BLaER1 (cell line): Measurements from ENCODE around the gene ICAM5.
"Not testable (repeated sequence)": the region's sequence is repeated elsewhere in the genome, so short reads cannot be mapped to it uniquely, and the experiment has no call there.

Experiments used
- H3K27ac ChIP-seq: shearing (Covaris generic); formaldehyde crosslinking; 2 replicates; pipeline ENCODE4 v1.8.1; 2022
- H3K27me3 ChIP-seq: shearing (Covaris generic); formaldehyde crosslinking; 2 replicates; pipeline ENCODE4 v1.8.1; 2022
- H3K36me3 ChIP-seq: shearing (Covaris generic); formaldehyde crosslinking; 2 replicates; pipeline ENCODE4 v1.8.1; 2022
- H3K4me1 ChIP-seq: shearing (Covaris generic); formaldehyde crosslinking; 2 replicates; pipeline ENCODE4 v1.8.1; 2022
- H3K4me2 ChIP-seq: shearing (Covaris generic); formaldehyde crosslinking; 2 replicates; pipeline ENCODE4 v1.8.1; 2022
- H3K4me3 ChIP-seq: shearing (Covaris generic); formaldehyde crosslinking; 2 replicates; pipeline ENCODE4 v1.8.1; 2022
- H3K9ac ChIP-seq: shearing (Covaris generic); formaldehyde crosslinking; 2 replicates; pipeline ENCODE4 v1.8.1; 2022
- H3K9me3 ChIP-seq: shearing (Covaris generic); formaldehyde crosslinking; 2 replicates; pipeline ENCODE4 v1.8.1; 2022
- H4K20me1 ChIP-seq: shearing (Covaris generic); formaldehyde crosslinking; 2 replicates; pipeline ENCODE4 v1.8.1; 2022
- Cebpa-rat ChIP-seq: shearing (Covaris generic); IDR thresholded peaks from 2 replicates; pipeline ENCODE4 v1.8.1; 2022

Gene ICAM5

DNA sequence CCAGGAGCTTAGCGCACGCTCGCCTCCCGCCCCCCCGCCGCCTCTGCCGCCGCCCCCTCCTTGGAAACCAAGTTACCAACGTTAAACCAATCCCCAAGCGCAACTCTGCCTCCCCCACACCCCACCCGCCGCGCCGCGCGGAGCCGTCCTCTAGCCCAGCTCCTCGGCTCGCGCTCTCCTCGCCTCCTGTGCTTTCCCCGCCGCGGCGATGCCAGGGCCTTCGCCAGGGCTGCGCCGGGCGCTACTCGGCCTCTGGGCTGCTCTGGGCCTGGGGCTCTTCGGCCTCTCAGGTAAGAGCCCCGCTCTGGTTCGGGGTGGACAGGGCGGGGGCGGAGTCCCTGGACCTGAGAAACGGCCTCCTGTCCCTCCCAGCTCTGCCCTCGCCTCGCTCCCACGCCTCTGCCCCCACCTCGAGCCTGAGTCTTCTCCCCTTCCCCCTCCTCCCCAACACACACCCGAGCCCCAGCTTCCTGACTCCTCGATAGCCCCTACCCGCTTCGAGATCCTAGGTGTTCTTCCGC is at the start of gene ICAM5:
Gene ICAM5, plus strand, starts transcription at position 117 of the 521 bp plus-strand sequence. Its CDS starts 92 bp downstream, at position 209.
- H3K9me3 ChIP-seq: peaks cover 13% of the 10 kb centered on the region
- peaks cover 79% of the 10 kb centered on the region for H4K20me1 ChIP-seq
- no peak within 1 kb of the TSS for H3K9ac ChIP-seq
- H3K27me3 ChIP-seq: peaks cover 86% of the 10 kb centered on the region
- peak within 1 kb of the TSS; percentile 62 for H3K4me3 ChIP-seq
- no peak within 1 kb of the TSS for H3K27ac ChIP-seq
- peaks cover 13% of the 10 kb centered on the region for H3K36me3 ChIP-seq
- H3K4me2 ChIP-seq: peak within 1 kb of the TSS; percentile 93
- TF ChIP-seq Cebpa-rat: no peak
- peaks cover 81% of the 10 kb centered on the region for H3K4me1 ChIP-seq

GRCh38 chr19:10241826-10242449 is 47.8 kb upstream of the ICAM5 start:
- not testable (repeated sequence) for H3K27me3 ChIP-seq, H3K9me3 ChIP-seq, H4K20me1 ChIP-seq, H3K9ac ChIP-seq, H3K36me3 ChIP-seq, H3K4me3 ChIP-seq
- H3K4me2 ChIP-seq: peak overlapping the region; percentile 77
- peak overlapping the region; percentile 88 for H3K27ac ChIP-seq
- H3K4me1 ChIP-seq: peaks cover 100% of the 10 kb centered on the region

GRCh38 chr19:10243606-10244005 is 46.1 kb upstream of the ICAM5 start:
- peak overlapping the region; percentile 88 for H3K27ac ChIP-seq
- H3K4me1 ChIP-seq: peaks cover 100% of the 10 kb centered on the region
- peak overlapping the region; percentile 57; the same call in 1 of the 2 replicates for H3K9ac ChIP-seq

GRCh38 chr19:10245189-10245939 is 44.4 kb upstream of the ICAM5 start:
- Histone ChIP-seq H3K4me2 (peak overlapping the region; percentile 77), H3K9ac (peak overlapping the region; percentile 45; the same call in 1 of the 2 replicates), H3K4me1 (peaks cover 92% of the 10 kb centered on the region), H4K20me1 (no peaks in the 10 kb centered on the region), H3K27me3 (no peaks in the 10 kb centered on the region), H3K36me3 (no peaks in the 10 kb centered on the region), H3K9me3 (no peaks in the 10 kb centered on the region), H3K4me3 (no peak overlapping the region), H3K27ac (peak overlapping the region; percentile 88)
- no peak for TF ChIP-seq Cebpa-rat

More at GRCh38 chr19:10243606-10244005, 46.1 kb upstream of the ICAM5 start:
- TF ChIP-seq Cebpa-rat: no peak
- Histone ChIP-seq H3K27me3 (no peaks in the 10 kb centered on the region), H3K36me3 (no peaks in the 10 kb centered on the region), H3K4me3 (no peak overlapping the region), H3K9me3 (no peaks in the 10 kb centered on the region), H3K4me2 (peak overlapping the region; percentile 77), H4K20me1 (no peaks in the 10 kb centered on the region)

DNA sequence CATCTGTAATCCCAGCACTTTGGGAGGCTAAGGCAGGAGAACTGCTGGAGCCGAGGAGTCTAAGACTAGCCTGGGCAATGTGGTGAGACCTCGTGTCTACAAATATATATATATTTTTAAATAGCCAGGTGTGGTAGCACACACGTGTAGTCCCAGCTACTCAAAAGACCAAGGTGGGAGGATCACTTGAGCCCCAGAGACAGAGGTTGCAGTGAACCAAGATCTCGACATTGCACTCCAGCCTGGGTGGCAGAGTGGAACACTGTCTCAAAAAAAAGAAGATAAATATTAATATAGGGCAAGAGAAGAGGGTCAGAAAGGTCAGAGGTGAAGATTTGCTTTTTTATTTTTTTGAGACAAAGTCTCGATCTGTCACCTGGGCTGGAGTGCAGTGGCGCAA is 43.2 kb upstream of the ICAM5 start:
- Histone ChIP-seq H4K20me1 (no peaks in the 10 kb centered on the region), H3K4me1 (peaks cover 90% of the 10 kb centered on the region), H3K9me3 (no peaks in the 10 kb centered on the region), H3K27me3 (no peaks in the 10 kb centered on the region), H3K27ac (peak overlapping the region; percentile 54), H3K4me3 (no peak overlapping the region), H3K36me3 (no peaks in the 10 kb centered on the region), H3K4me2 (peak overlapping the region; percentile 77; the same call in 1 of the 2 replicates), H3K9ac (no peak overlapping the region)
- no peak for TF ChIP-seq Cebpa-rat

DNA sequence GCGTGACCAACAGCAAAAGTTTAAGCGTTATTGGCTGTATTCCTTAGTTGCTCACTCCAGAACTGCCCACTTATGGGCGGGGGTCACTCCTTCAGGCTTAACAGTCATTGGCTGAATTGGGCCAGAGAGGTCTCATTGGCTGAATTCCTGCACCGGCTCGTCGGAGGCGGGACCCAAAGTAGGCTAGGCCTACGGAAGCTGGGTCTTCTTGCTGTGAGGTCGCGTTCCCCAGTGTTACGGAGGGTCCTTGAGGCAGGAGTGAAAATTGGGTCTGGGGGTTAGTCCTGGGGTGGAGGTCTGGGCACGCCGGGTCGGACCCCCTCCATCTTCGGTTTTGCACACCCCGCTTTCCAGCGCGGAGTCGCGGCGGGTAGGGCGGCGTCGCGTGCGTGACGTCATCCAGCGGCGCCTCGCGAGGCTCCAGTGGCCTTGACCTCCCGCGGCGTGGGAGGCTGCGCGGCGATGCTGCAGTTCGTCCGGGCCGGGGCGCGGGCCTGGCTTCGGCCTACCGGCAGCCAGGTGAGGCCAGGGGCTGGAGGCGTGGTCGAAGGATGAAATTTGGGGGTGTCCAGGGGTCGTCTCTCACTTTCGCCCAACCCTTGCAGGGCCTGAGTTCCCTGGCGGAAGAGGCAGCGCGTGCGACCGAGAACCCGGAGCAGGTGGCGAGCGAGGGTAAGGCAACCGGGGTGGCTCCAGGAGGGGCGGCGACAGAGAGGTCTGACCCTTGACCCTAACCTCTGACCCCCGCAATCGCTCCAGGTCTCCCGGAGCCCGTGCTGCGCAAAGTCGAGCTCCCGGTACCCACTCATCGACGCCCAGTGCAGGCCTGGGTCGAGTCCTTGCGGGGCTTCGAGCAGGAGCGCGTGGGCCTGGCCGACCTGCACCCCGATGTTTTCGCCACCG is 37.7 kb upstream of the ICAM5 start, which contains the start of gene MRPL4:
Gene MRPL4, plus strand, starts transcription at position 423 of the 903 bp plus-strand sequence. Its CDS starts 40 bp downstream, at position 463.
- H3K27me3 ChIP-seq: no peaks in the 10 kb centered on the region
- H4K20me1 ChIP-seq: peaks cover 18% of the 10 kb centered on the region; the same call in 1 of the 2 replicates
- no peaks in the 10 kb centered on the region for H3K9me3 ChIP-seq
- H3K9ac ChIP-seq: peak within 1 kb of the TSS; percentile 89
- H3K4me1 ChIP-seq: peaks cover 56% of the 10 kb centered on the region
- H3K4me2 ChIP-seq: peak within 1 kb of the TSS; percentile 96
- H3K36me3 ChIP-seq: peaks cover 38% of the 10 kb centered on the region
- peak within 1 kb of the TSS; percentile 89 for H3K4me3 ChIP-seq
- TF ChIP-seq Cebpa-rat: no peak
- H3K27ac ChIP-seq: peak within 1 kb of the TSS; percentile 85

DNA sequence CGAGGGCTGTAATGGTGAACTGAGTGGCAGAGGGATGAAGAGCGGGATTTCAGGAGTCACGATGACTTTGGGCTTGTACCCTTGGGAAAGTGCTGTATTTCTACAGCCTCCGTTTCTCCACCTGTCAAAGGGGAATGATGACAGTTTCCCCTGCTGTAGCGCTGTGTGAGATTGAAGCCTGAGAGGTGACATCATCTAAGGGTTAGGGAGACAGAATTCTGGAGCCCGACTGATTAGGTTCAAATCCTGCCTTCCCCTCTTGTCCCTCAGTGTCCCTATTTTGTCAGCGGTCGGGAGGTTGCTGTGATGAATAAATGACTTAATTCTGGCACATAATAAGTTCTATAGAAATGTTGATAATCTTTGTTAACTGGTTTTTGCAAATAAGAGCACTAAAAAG is 37.0 kb upstream of the ICAM5 start:
- peaks cover 49% of the 10 kb centered on the region for H3K4me1 ChIP-seq
- H3K9me3 ChIP-seq: no peaks in the 10 kb centered on the region
- H3K27me3 ChIP-seq: no peaks in the 10 kb centered on the region
- TF ChIP-seq Cebpa-rat: no peak
- H3K4me2 ChIP-seq: peak overlapping the region; percentile 96
- H3K4me3 ChIP-seq: peak overlapping the region; percentile 89
- H3K27ac ChIP-seq: peak overlapping the region; percentile 85
- H4K20me1 ChIP-seq: peaks cover 24% of the 10 kb centered on the region; the same call in 1 of the 2 replicates
- peaks cover 45% of the 10 kb centered on the region for H3K36me3 ChIP-seq
- peak overlapping the region; percentile 89 for H3K9ac ChIP-seq

DNA sequence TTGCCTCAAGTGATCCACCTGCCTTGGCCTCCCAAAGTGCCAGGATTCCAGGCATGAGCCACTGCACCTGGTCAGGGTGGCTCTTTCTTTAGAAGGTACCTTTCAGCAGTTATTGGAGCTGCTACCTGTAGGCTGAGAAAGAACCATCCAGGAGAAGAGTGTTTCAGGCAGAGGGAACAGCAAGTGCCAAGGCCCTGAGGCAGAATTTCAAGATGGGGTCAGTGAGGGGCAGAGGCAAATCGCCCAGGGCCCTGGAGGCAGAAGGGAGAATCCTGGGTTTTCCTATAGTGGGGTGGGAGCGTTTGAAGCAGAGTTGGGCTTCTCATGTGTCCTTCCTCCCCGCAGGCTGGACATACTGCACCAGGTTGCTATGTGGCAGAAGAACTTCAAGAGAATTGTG is 35.5 kb upstream of the ICAM5 start:
- H3K4me2 ChIP-seq: no peak overlapping the region
- peaks cover 36% of the 10 kb centered on the region; the same call in 1 of the 2 replicates for H4K20me1 ChIP-seq
- H3K27ac ChIP-seq: no peak overlapping the region
- no peak for TF ChIP-seq Cebpa-rat
- peaks cover 60% of the 10 kb centered on the region for H3K36me3 ChIP-seq
- no peaks in the 10 kb centered on the region for H3K27me3 ChIP-seq
- H3K9me3 ChIP-seq: no peaks in the 10 kb centered on the region
- H3K4me1 ChIP-seq: peaks cover 34% of the 10 kb centered on the region
- H3K4me3 ChIP-seq: no peak overlapping the region
- H3K9ac ChIP-seq: no peak overlapping the region

DNA sequence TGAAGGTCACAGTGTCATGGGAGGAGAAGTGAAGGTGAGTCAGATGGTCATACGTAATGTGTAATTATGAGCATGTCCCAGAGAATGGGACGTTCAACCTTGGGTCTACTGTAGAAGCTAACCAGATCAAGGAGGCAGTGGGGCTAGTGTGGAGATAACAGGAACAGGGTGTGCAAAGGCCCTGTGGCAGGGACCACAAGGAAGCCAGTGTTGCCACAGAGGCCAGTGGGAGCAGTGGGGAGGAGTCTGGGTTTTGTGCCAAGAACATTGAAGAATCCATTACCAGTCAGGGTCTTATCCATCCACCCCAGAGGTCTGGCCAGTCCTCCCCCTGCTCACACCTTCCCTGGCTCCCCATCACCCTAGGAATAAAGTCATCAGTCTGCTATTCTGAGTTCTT is 34.4 kb upstream of the ICAM5 start:
- no peak overlapping the region for H3K27ac ChIP-seq
- no peak for TF ChIP-seq Cebpa-rat
- peaks cover 70% of the 10 kb centered on the region for H3K36me3 ChIP-seq

More for the DNA sequence above, 34.4 kb upstream of the ICAM5 start:
- peaks cover 36% of the 10 kb centered on the region; the same call in 1 of the 2 replicates for H4K20me1 ChIP-seq
- no peak overlapping the region for H3K4me3 ChIP-seq
- H3K27me3 ChIP-seq: no peaks in the 10 kb centered on the region
- H3K4me2 ChIP-seq: no peak overlapping the region
- peaks cover 30% of the 10 kb centered on the region for H3K4me1 ChIP-seq
- H3K9me3 ChIP-seq: no peaks in the 10 kb centered on the region
- H3K9ac ChIP-seq: no peak overlapping the region
